Retina (tissue), 1 donor: ENCODE data around the gene GYPA.
"Not testable (repeated sequence)": the region's sequence is repeated elsewhere in the genome, so short reads cannot be mapped to it uniquely, and the experiment has no call there.

Experiments
- DNase-seq: peaks from one replicate; pipeline ENCODE4 v3.0.0-alpha.2; 2016

The GYPA gene

GRCh38 chr4:144140594-144141295, at the start of gene GYPA:
Gene GYPA (minus strand): TSS chr4:144140718. CDS start chr4:144140635, 83 bp downstream.
- DNase-seq: not testable (repeated sequence)

GRCh38 chr4:144190009-144190408, 49.5 kb upstream of the GYPA start:
- no peak for DNase-seq

GRCh38 chr4:144189121-144189520, 48.6 kb upstream of the GYPA start:
- no peak for DNase-seq

- DNase-seq: no peak
These were observed 44.6 kb upstream of the GYPA start for GRCh38 chr4:144185086-144185485.

GRCh38 chr4:144183165-144183564, 42.6 kb upstream of the GYPA start:
- no peak for DNase-seq

GRCh38 chr4:144181391-144181790, 40.9 kb upstream of the GYPA start:
- DNase-seq: no peak

- DNase-seq: no peak
These were observed 38.7 kb upstream of the GYPA start for GRCh38 chr4:144179152-144179739.

- no peak for DNase-seq
These were observed 37.9 kb upstream of the GYPA start for GRCh38 chr4:144178414-144178813.

GRCh38 chr4:144176476-144176875, 36.0 kb upstream of the GYPA start:
- DNase-seq: no peak

- DNase-seq: peak; percentile 46
These were observed 34.0 kb upstream of the GYPA start for GRCh38 chr4:144174401-144175067.

- DNase-seq: peak; percentile 34
These were observed 31.2 kb upstream of the GYPA start for GRCh38 chr4:144171697-144172096.

- DNase-seq: no peak
These were observed 28.7 kb upstream of the GYPA start for GRCh38 chr4:144169211-144169610.

- DNase-seq: no peak
These were observed 13.5 kb upstream of the GYPA start for GRCh38 chr4:144154044-144154443.

GRCh38 chr4:144142690-144143326, 2.3 kb upstream of the GYPA start:
- peak; percentile 29 for DNase-seq

- DNase-seq: no peak
These were observed 975 bp upstream of the GYPA start for GRCh38 chr4:144141493-144141892.

GRCh38 chr4:144139991-144140390, 527 bp downstream of the GYPA start:
- DNase-seq: not testable (repeated sequence)

GRCh38 chr4:144139547-144139946, 971 bp downstream of the GYPA start:
- DNase-seq: not testable (repeated sequence)

- not testable (repeated sequence) for DNase-seq
These were observed 2.3 kb downstream of the GYPA start for GRCh38 chr4:144138239-144138638.

- DNase-seq: not testable (repeated sequence)
These were observed 3.2 kb downstream of the GYPA start for GRCh38 chr4:144137137-144137931.

- DNase-seq: not testable (repeated sequence)
These were observed 4.3 kb downstream of the GYPA start for GRCh38 chr4:144136189-144136588.

- not testable (repeated sequence) for DNase-seq
These were observed 10.4 kb downstream of the GYPA start for GRCh38 chr4:144130167-144130566.

GRCh38 chr4:144129336-144129875, 11.1 kb downstream of the GYPA start:
- not testable (repeated sequence) for DNase-seq
